ENCODE results near the gene ASB2.

The ASB2 gene

DNA sequence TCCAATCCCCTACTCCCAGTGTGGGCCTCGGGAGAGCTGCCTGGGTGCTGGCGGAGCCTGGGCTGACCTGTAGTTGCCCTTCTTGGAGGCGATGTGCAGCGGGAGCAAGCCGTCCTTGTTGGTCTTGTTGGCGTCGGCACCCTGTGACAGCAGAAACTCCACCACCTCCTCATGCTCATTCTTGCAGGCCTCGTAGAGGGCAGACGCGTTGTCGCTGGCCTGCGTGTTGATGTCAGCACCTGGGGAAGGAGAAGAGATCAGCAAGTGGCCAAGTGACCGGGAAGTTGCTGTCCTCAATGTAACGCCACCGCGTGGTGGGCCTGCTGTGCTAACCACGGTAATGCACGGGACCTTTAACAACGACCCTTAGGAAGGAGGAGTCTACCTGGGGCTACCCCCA, 29.1 kb downstream of the ASB2 start:
- no peak overlapping the region for H3K27ac ChIP-seq (ENCODE audit: low read depth, low read length)
- no peaks in the 10 kb centered on the region for H4K20me1 ChIP-seq (ENCODE audit: control insufficient read depth, insufficient read depth, low read depth, low read length)
- H3K4me2 ChIP-seq (ENCODE audit: low read length): no peak overlapping the region
- H3K36me3 ChIP-seq (ENCODE audit: control insufficient read depth, low read length): peaks cover 10% of the 10 kb centered on the region
- H3K4me1 ChIP-seq (ENCODE audit: control insufficient read depth, low read length): no peaks in the 10 kb centered on the region
- no peak overlapping the region for H3K4me3 ChIP-seq (ENCODE audit: low read length)
- no peaks in the 10 kb centered on the region for H3K27me3 ChIP-seq (ENCODE audit: control insufficient read depth, low read length)
- no peak for TF ChIP-seq EZH2phosphoT487 (IDR thresholded peaks at IDR 0.05; ENCODE audit: borderline replicate concordance, low read length)
- TF ChIP-seq, protein P1, sequence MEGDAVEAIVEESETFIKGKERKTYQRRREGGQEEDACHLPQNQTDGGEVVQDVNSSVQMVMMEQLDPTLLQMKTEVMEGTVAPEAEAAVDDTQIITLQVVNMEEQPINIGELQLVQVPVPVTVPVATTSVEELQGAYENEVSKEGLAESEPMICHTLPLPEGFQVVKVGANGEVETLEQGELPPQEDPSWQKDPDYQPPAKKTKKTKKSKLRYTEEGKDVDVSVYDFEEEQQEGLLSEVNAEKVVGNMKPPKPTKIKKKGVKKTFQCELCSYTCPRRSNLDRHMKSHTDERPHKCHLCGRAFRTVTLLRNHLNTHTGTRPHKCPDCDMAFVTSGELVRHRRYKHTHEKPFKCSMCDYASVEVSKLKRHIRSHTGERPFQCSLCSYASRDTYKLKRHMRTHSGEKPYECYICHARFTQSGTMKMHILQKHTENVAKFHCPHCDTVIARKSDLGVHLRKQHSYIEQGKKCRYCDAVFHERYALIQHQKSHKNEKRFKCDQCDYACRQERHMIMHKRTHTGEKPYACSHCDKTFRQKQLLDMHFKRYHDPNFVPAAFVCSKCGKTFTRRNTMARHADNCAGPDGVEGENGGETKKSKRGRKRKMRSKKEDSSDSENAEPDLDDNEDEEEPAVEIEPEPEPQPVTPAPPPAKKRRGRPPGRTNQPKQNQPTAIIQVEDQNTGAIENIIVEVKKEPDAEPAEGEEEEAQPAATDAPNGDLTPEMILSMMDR (IDR thresholded peaks at IDR 0.05; ENCODE audit: low read depth, low read length, poor library complexity, severe bottlenecking): no peak
- H3K9me3 ChIP-seq (ENCODE audit: control insufficient read depth, insufficient read depth, low read length): no peaks in the 10 kb centered on the region
- H3K9me2 ChIP-seq (replicated peaks; ENCODE audit: control insufficient read depth, low read length): no peaks in the 10 kb centered on the region
- no peaks in the 10 kb centered on the region for H3F3A ChIP-seq (ENCODE audit: control insufficient read depth, insufficient read depth)
- H3K79me2 ChIP-seq (ENCODE audit: control insufficient read depth, low read length): no peaks in the 10 kb centered on the region

DNA sequence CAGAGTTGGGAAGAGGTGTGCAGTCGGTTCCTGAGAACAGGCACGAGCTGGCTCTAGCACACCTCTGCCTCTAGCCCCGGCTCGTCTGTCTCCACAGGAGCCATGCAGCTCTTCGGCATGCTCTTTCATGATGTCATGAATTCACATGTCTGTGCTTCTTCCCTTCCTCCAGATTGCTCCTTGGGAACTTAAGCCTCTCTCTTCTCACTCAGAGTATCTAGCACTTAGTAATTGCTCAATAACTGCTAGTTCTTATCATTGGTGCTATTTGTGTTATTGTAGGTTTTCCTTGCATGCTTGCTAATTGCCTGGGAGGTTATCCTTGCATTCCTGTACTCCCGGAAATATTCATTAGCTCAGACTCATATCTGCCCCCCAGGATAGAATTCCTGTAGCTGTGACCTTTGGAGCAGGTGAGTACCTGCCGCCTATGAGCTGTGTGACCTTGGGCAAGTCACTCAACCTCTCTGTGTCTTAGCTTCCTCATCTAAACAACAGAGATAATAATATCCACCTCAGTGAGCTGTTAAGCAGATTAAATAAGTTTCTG, 29.8 kb downstream of the ASB2 start:
- no peak overlapping the region for H3K4me2 ChIP-seq (ENCODE audit: low read length)
- H3K4me1 ChIP-seq (ENCODE audit: control insufficient read depth, low read length): no peaks in the 10 kb centered on the region
- H3K9me3 ChIP-seq (ENCODE audit: control insufficient read depth, insufficient read depth, low read length): no peaks in the 10 kb centered on the region
- peaks cover 10% of the 10 kb centered on the region for H3K36me3 ChIP-seq (ENCODE audit: control insufficient read depth, low read length)
- no peak overlapping the region for H3K27ac ChIP-seq (ENCODE audit: low read depth, low read length)
- H3K4me3 ChIP-seq (ENCODE audit: low read length): no peak overlapping the region
- no peaks in the 10 kb centered on the region for H4K20me1 ChIP-seq (ENCODE audit: control insufficient read depth, insufficient read depth, low read depth, low read length)
- H3F3A ChIP-seq (ENCODE audit: control insufficient read depth, insufficient read depth): no peaks in the 10 kb centered on the region
- TF ChIP-seq, protein P1 (IDR thresholded peaks at IDR 0.05; ENCODE audit: low read depth, low read length, poor library complexity, severe bottlenecking): no peak
- no peak for TF ChIP-seq EZH2phosphoT487 (IDR thresholded peaks at IDR 0.05; ENCODE audit: borderline replicate concordance, low read length)
- no peaks in the 10 kb centered on the region for H3K79me2 ChIP-seq (ENCODE audit: control insufficient read depth, low read length)
- H3K9me2 ChIP-seq (replicated peaks; ENCODE audit: control insufficient read depth, low read length): no peaks in the 10 kb centered on the region
- H3K27me3 ChIP-seq (ENCODE audit: control insufficient read depth, low read length): no peaks in the 10 kb centered on the region

DNA sequence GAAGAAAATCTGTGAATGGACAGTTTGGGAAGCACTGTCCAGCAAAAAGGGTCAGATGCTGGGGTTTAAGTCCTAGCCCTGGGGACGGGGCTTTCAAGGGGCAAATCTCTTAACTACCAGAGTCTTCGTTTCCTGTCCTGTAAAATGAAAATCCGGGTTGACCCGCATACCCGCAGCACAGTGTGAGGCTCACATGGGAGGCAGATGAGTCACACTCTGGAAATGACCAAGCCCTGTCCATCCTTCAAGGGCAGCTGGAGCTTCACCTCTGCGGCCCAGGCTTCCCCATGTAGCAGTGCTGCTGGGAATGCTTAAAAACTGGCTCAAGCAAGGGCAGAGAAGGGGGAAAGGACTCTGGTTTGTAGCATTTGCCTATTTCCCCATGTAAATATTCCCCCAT, 30.3 kb downstream of the ASB2 start:
- no peak overlapping the region for H3K4me2 ChIP-seq (ENCODE audit: low read length)
- no peaks in the 10 kb centered on the region for H3K79me2 ChIP-seq (ENCODE audit: control insufficient read depth, low read length)
- H4K20me1 ChIP-seq (ENCODE audit: control insufficient read depth, insufficient read depth, low read depth, low read length): no peaks in the 10 kb centered on the region
- no peaks in the 10 kb centered on the region for H3K9me3 ChIP-seq (ENCODE audit: control insufficient read depth, insufficient read depth, low read length)
- H3K9me2 ChIP-seq (replicated peaks; ENCODE audit: control insufficient read depth, low read length): no peaks in the 10 kb centered on the region
- no peak overlapping the region for H3K27ac ChIP-seq (ENCODE audit: low read depth, low read length)
- TF ChIP-seq EZH2phosphoT487 (IDR thresholded peaks at IDR 0.05; ENCODE audit: borderline replicate concordance, low read length): no peak
- TF ChIP-seq, protein P1 (IDR thresholded peaks at IDR 0.05; ENCODE audit: low read depth, low read length, poor library complexity, severe bottlenecking): no peak
- no peaks in the 10 kb centered on the region for H3F3A ChIP-seq (ENCODE audit: control insufficient read depth, insufficient read depth)
- H3K4me3 ChIP-seq (ENCODE audit: low read length): no peak overlapping the region
- H3K4me1 ChIP-seq (ENCODE audit: control insufficient read depth, low read length): no peaks in the 10 kb centered on the region
- H3K27me3 ChIP-seq (ENCODE audit: control insufficient read depth, low read length): no peaks in the 10 kb centered on the region
- peaks cover 10% of the 10 kb centered on the region for H3K36me3 ChIP-seq (ENCODE audit: control insufficient read depth, low read length)

Measured in DOHH2 (cell line).